Measurements from ENCODE around the gene LMAN2. TPM values are rescaled to one million over a fixed set of nuclear protein-coding genes. Genes with fewer than 3 reads are reported as not detected.

LMAN2 gene
- total and polyA plus RNA-seq, 8 donors: 71.1 to 128 (median 92.6) TPM

DNA sequence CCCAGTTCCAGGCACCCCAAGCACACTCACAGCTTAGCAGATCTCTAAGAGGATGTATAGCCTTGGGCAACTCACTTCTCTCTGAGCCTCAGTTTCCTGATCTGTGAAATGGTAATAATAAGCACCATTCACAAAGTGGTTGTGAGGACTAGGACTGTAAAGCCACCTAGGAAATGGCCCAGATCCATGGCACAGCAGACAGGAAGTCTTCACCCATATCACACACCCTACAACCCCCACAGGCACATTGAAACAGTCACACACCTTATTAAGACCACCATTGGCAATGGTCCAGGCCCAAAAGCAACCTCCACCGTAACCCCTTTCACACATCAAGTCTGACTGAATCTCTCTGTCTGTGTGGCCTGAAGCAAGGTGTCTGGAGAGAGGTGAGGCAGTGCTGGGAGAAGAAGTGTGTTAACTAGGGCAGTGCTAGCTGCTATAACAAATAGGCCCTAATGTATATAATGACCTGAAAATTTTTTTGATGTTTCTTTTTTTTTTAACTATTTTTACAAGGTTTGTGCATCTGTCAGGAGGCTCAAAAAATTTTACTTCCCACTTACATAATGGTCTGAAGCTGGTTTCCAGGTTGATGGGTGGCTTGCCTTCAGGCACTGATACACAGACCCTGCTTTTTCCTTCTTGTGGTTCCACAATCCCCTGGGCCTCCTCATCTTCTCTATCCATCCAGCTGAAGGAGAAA is 3.8 kb upstream of the LMAN2 start:
- no peak overlapping the region for H3K27ac ChIP-seq
- H3K4me1 ChIP-seq: peaks cover 0 to 4% (median 0%) of the 10 kb centered on the region in 3 donors
- H3K27me3 ChIP-seq: no peaks in the 10 kb centered on the region
- no peak for ATAC-seq
- 90 to 93% methylated on average over 1 of the region's 1 CpG for WGBS, 2 donors
- TF ChIP-seq CTCF (IDR thresholded peaks at IDR 0.05): no peak
- intact Hi-C loops (cut with DNase I): no loop called here
- DNase-seq: peak in 2 of 6 donors; percentile 3 to 9
- FAIRE-seq: no peak
- no peak overlapping the region for H3K4me3 ChIP-seq
- no peaks in the 10 kb centered on the region for H3K9me3 ChIP-seq
- H3K36me3 ChIP-seq: no peaks in the 10 kb centered on the region

GRCh38 chr5:177354711-177355110 is 3.2 kb upstream of the LMAN2 start:
- Histone ChIP-seq H3K4me1 (peaks cover 0 to 10% (median 0%) of the 10 kb centered on the region in 3 donors), H3K4me3 (no peak overlapping the region), H3K36me3 (no peaks in the 10 kb centered on the region), H3K27ac (no peak overlapping the region), H3K9me3 (no peaks in the 10 kb centered on the region), H3K27me3 (no peaks in the 10 kb centered on the region)
- ATAC-seq (no peak), FAIRE-seq (no peak), DNase-seq (peak in 1 of 6 donors; percentile 3)
- WGBS, 2 donors: 71 to 85% methylated on average over 3 of the region's 3 CpGs
- TF ChIP-seq CTCF (IDR thresholded peaks at IDR 0.05): no peak
- intact Hi-C loops (cut with DNase I): no loop called here

DNA sequence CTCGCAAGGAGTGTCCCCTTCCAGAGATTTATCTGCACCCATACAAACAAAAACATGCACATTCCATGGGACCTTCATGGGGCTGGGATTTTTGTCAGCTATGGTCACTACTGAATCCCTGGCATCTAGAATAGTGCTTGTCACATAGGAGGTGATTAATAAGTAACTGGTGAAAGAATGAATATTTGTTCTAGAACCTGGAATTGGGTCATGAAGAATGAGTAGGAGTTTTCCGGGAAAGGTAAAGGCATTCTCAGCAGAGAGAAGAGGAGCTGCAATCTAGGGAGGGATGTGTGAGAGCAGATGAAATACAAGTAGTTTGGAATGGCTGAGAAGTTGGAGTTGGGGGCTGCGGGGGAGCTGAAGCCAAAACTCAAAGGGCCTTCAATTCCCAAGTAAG is 2.8 kb upstream of the LMAN2 start:
- intact Hi-C loops (cut with DNase I): no loop called here
- Histone ChIP-seq H3K27me3 (no peaks in the 10 kb centered on the region), H3K36me3 (no peaks in the 10 kb centered on the region), H3K27ac (no peak overlapping the region), H3K4me3 (no peak overlapping the region), H3K4me1 (peaks cover 0 to 13% (median 0%) of the 10 kb centered on the region in 3 donors), H3K9me3 (no peaks in the 10 kb centered on the region)
- FAIRE-seq (no peak), DNase-seq (peak in 1 of 6 donors; percentile 1), ATAC-seq (no peak)
- no peak for TF ChIP-seq CTCF (IDR thresholded peaks at IDR 0.05)
- WGBS, 2 donors: 85 to 88% methylated on average over 3 of the region's 3 CpGs

- WGBS, 2 donors: 77 to 81% methylated on average over 5 of the region's 5 CpGs
- no peaks in the 10 kb centered on the region for H3K9me3 ChIP-seq
- no peak overlapping the region for H3K4me3 ChIP-seq
- ATAC-seq: no peak
- H3K4me1 ChIP-seq: peaks cover 4 to 23% (median 6%) of the 10 kb centered on the region in 3 donors
- peak in 1 of 6 donors; percentile 2 for DNase-seq
- H3K27ac ChIP-seq: no peak overlapping the region
- no peaks in the 10 kb centered on the region for H3K27me3 ChIP-seq
- no peaks in the 10 kb centered on the region for H3K36me3 ChIP-seq
- TF ChIP-seq CTCF (IDR thresholded peaks at IDR 0.05): no peak
- FAIRE-seq: no peak
- intact Hi-C loops (cut with DNase I): no loop called here
Observed at GRCh38 chr5:177353093-177353492, 1.6 kb upstream of the LMAN2 start.

DNA sequence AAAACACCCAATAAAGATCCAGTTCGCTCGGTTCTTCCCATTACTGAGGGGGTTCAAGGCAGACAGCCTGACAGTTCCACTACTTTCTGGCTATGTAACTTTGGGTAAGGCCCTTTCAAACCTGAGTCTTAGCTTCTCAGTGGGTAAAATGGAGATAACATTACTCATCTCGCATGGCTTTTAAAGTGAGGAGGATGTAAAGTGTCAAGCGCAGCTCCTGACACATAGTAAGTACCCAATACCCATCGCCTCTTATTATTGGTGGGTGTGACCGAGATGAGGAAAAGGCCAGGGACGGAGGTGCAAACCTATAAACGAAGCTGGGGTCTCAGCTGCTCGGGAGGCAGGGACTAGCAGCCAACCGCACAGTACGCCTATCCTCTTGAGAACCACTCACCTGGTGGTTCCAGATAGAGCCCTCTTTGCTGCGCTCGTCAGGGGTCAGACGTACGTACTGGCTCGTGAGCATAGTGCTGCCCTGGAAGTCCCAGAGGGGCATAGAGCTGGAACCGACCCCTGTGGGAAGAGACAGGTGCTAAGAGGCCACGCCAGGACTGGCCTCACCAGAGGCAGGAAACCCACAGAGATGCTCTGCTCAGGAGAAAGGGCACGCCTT is 584 bp downstream of the LMAN2 start:
- peaks cover 8 to 39% (median 12%) of the 10 kb centered on the region in 3 donors for H3K4me1 ChIP-seq
- WGBS, 2 donors: 4% methylated on average over 19 of the region's 19 CpGs
- ATAC-seq (peak; percentile 2 to 10 (median 3)), DNase-seq (peak in 3 of 6 donors; percentile 43 to 52 (median 49)), FAIRE-seq (no peak)
- peak overlapping the region; percentile 84 to 94 (median 89) for H3K27ac ChIP-seq
- peak overlapping the region; percentile 67 to 83 (median 78) for H3K4me3 ChIP-seq
- no peak for TF ChIP-seq CTCF (IDR thresholded peaks at IDR 0.05)
- no peaks in the 10 kb centered on the region for H3K27me3 ChIP-seq
- no peaks in the 10 kb centered on the region for H3K9me3 ChIP-seq
- intact Hi-C loops (cut with DNase I): no loop called here
- H3K36me3 ChIP-seq: no peaks in the 10 kb centered on the region

Measured in pancreas (tissue), 10 donors.